GM12878 (cell line): ENCODE data around the gene SLC6A3. TPM values are rescaled to one million over a fixed set of nuclear protein-coding genes. Genes with fewer than 3 reads are reported as not detected.

Source experiments
- ATAC-seq: fragments of 200-7000 bp; cut with Tn5 transposase; 3 replicates; pipeline ENCODE4 v1.9.1; 2020; ENCODE audit warnings: mild to moderate bottlenecking, moderate library complexity
- BruUV-seq: library from RNA; stranded (reverse); fragments of 400-500 nt; replicated peaks from 2 replicates; lab custom pipeline; 2021; lab: Mats Ljungman, UMichigan
- CTCF ChIA-PET: fragments of 300-600 bp; sonication (Branson Sonifier 250); formaldehyde crosslinking; extraction: SDS; loops from one replicate; lab custom pipeline; 2021; ENCODE audit warnings: inconsistent platforms; lab: Yijun Ruan, JAX
- POLR2A ChIA-PET: fragments of 350-600 bp; formaldehyde crosslinking; extraction: SDS; loops from one replicate; lab custom pipeline; 2021; ENCODE audit warnings: inconsistent platforms; lab: Charles Lee
- RAD21 ChIA-PET: fragments of 300-600 bp; sonication (Branson Sonifier 250); formaldehyde crosslinking; loops from one replicate; lab custom pipeline; 2023; ENCODE audit warnings: antibody characterized with exemption; ENCODE audit not compliant: unreplicated experiment; lab: Charles Lee
- SMC1A ChIA-PET: fragments of 300-600 bp; sonication (Branson Sonifier 250); formaldehyde crosslinking; loops from one replicate; lab custom pipeline; 2023; ENCODE audit not compliant: unreplicated experiment, uncharacterized antibody; lab: Charles Lee
- DNase-seq: peaks from one replicate; pipeline ENCODE4 v3.0.0-alpha.2; 2011; ENCODE audit warnings: low read depth, low spot score
- FAIRE-seq: peaks from 3 replicates; lab custom pipeline; 2011; peaks lifted over from hg19 to GRCh38; lab: Jason Lieb, UNC
- H2AFZ ChIP-seq: 2 replicates; pipeline ENCODE4 v1.6.0; 2011; ENCODE audit warnings: low read depth, low read length, control low read depth; ENCODE audit not compliant: control insufficient read depth
- H3K27ac ChIP-seq: 2 replicates; pipeline ENCODE4 v1.5.1; 2011; ENCODE audit warnings: control low read depth; ENCODE audit not compliant: control insufficient read depth, insufficient read depth
- H3K27me3 ChIP-seq, 2 experiments: replicated peaks in 1 of 2; 2 replicates each; pipeline versions ENCODE4 v1.6.0 to v1.6.1; 2011; ENCODE audit warnings: low read length in 1 of 2; ENCODE audit not compliant: control insufficient read depth in 2 of 2, insufficient read depth in 2 of 2
- H3K36me3 ChIP-seq, 2 experiments: 2 replicates each; pipeline ENCODE4 v1.5.1; 2011; ENCODE audit warnings: low read length in 1 of 2; ENCODE audit not compliant: control insufficient read depth in 2 of 2, insufficient read depth in 2 of 2
- H3K4me1 ChIP-seq: 2 replicates; pipeline ENCODE4 v1.6.1; 2011; ENCODE audit warnings: mild to moderate bottlenecking, low read length, moderate library complexity, mixed read lengths; ENCODE audit not compliant: control insufficient read depth, insufficient read depth
- H3K4me2 ChIP-seq: 2 replicates; pipeline ENCODE4 v1.6.0; 2011; ENCODE audit warnings: control low read depth; ENCODE audit not compliant: control insufficient read depth, insufficient read depth
- H3K4me3 ChIP-seq: fragments of 200-600 bp; sonication (generic); 2 replicates; pipeline ENCODE4 v1.5.1; 2016
- H3K79me2 ChIP-seq: 2 replicates; pipeline ENCODE4 v1.6.0; 2011; ENCODE audit warnings: low read length; ENCODE audit not compliant: control insufficient read depth, insufficient read depth
- H3K9ac ChIP-seq: 2 replicates; pipeline ENCODE4 v1.8.0; 2011; ENCODE audit warnings: low read length, control low read depth, mixed read lengths; ENCODE audit not compliant: control insufficient read depth, insufficient read depth
- H3K9me3 ChIP-seq: replicated peaks from 3 replicates; pipeline ENCODE4 v1.5.1; 2011; ENCODE audit warnings: mild to moderate bottlenecking, low read length; ENCODE audit not compliant: control insufficient read depth, insufficient read depth
- H4K20me1 ChIP-seq: 2 replicates; pipeline ENCODE4 v1.6.0; 2011; ENCODE audit not compliant: control insufficient read depth, insufficient read depth
- MTA3 ChIP-seq: IDR thresholded peaks from 2 replicates; pipeline ENCODE4 v1.6.1; 2012; ENCODE audit warnings: low read length, inconsistent platforms, borderline replicate concordance
- POLR2A ChIP-seq: IDR thresholded peaks from 2 replicates; pipeline ENCODE4 v1.6.1; 2011; ENCODE audit warnings: low read depth, mild to moderate bottlenecking, low read length
- RB1 ChIP-seq: fragments of 450-650 bp; formaldehyde crosslinking; IDR thresholded peaks from 2 replicates; pipeline ENCODE4 v1.6.1; 2017; ENCODE audit warnings: mild to moderate bottlenecking, borderline replicate concordance
- WGBS: methylation state at CpG from one replicate; pipeline ENCODE4 v1.1.6; 2016; ENCODE audit warnings: low lambda C conversion rate; ENCODE audit not compliant: insufficient replicate concordance, insufficient coverage; ENCODE audit errors: missing lambda C conversion rate; 5-methylcytosine and 5-hydroxymethylcytosine counted together
- in situ Hi-C: fragments of 300-500 bp; cut with MboI; formaldehyde crosslinking; loops from 9 replicates; pipeline ENCODE4 v1.14.3; 2018; ENCODE audit warnings: mixed read lengths
- intact Hi-C: fragments of 100-400 bp; cut with micrococcal nuclease; formaldehyde crosslinking; loops from one replicate; pipeline ENCODE4 v1.14.2; 2022; ENCODE audit not compliant: unreplicated experiment
- polyA plus RNA-seq, 11 experiments: library from polyadenylated mRNA; depleted of rRNA in 4 of 11; unstranded in 6 of 11; stranded (reverse) in 5 of 11; fragments of >200 nt; fragmentation: Nextera tagmentation in 4 of 11; fragmentation: Illumina TruSeq in 1 of 11; extraction: Ambion mirVana in 4 of 11; extraction: Trizol in 1 of 11; gene quantifications; 1 replicate in 1 of 11; 2 replicates in 10 of 11; pipeline versions ENCODE4 v1.2.1 to v1.2.3, GENCODE V29; 2011 to 2016; ENCODE audit warnings: inconsistent platforms in 2 of 11, missing spikeins in 2 of 11, low read depth in 1 of 11
- total RNA-seq, 4 experiments: library from RNA; depleted of rRNA in 3 of 4; stranded (reverse); fragments of >200 nt in 3 of 4; fragmentation: Illumina TruSeq in 1 of 4; extraction: Trizol in 1 of 4; gene quantifications; 2 replicates each; pipeline versions ENCODE4 v1.2.1 to v1.2.3, GENCODE V29; 2013 to 2021
- TF ChIP-seq, protein P1 (sequence below): fragments of 150-350 bp; IDR thresholded peaks from 2 replicates; pipeline ENCODE4 v1.6.1; 2016; ENCODE audit warnings: low read depth, low read length

SLC6A3 gene
- total and polyA plus RNA-seq, 10 of the 15 experiments (the other 5 are each of a cell fraction or from before 2014, with no cell fraction given): 0.01 TPM; not detected in 9

DNA sequence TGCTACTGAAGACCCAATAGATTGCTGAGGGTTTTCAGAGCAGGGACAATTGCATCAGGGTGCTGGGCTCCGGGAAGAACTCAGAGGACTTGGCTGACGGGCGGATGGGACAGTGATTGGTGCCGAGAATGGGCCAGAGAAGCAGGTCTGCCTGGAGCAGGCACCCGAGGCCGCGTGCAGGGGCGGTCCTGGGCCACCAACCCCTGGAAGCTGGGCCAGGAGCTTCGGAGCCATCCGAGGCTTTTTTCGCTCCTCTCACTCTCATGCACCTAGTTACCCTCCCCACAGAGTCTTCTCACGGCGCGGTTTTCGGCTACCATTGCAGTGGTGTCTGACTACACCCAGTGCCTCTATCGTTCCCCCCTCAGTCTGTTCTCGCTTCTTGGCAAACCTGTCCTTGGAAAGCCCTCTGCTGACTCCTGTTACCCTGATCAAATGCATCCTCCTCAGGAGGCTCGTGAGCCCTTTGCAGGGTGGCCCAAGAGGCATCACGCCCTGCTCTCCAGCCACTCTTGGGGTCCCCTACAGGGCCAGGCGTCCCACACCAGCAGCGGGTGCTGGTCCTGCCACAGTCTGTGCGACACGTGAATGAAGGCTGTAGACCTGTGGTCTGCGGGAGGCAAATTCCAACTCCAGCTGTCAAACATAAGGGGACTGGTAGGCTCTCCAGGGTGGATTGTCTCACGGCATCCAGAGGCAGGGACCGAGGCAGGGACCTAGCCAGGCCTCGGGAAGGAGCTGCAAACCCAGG is 99.2 kb downstream of the SLC6A3 start:
- no TSS peak for BruUV-seq
- Histone ChIP-seq H3K36me3 (peaks cover 6 to 8% of the 10 kb centered on the region in 2 experiments; a peak in 3 of 4 replicates), H2AFZ (no peak overlapping the region), H3K79me2 (peaks cover 19% of the 10 kb centered on the region), H3K9me3 (no peaks in the 10 kb centered on the region), H3K4me1 (peaks cover 28% of the 10 kb centered on the region), H4K20me1 (no peaks in the 10 kb centered on the region), H3K9ac (peak overlapping the region; percentile 85), H3K4me2 (peak overlapping the region; percentile 97), H3K27me3 (no peaks in the 10 kb centered on the region)
- FAIRE-seq (no peak), ATAC-seq (no peak), DNase-seq (no peak)
- CTCF ChIA-PET: no interaction called here
- intact Hi-C loops: loop anchor here (5.0 to 10.0 kb wide), 2 partner anchors 149 to 179 kb away; no protein-coding TSS in a partner anchor
- TF ChIP-seq POLR2A: 0 out of 2 replicates have a peak, but pooled peaks have one; percentile 12
- no peak for TF ChIP-seq RB1
- TF ChIP-seq MTA3: no peak
- TF ChIP-seq, protein P1, sequence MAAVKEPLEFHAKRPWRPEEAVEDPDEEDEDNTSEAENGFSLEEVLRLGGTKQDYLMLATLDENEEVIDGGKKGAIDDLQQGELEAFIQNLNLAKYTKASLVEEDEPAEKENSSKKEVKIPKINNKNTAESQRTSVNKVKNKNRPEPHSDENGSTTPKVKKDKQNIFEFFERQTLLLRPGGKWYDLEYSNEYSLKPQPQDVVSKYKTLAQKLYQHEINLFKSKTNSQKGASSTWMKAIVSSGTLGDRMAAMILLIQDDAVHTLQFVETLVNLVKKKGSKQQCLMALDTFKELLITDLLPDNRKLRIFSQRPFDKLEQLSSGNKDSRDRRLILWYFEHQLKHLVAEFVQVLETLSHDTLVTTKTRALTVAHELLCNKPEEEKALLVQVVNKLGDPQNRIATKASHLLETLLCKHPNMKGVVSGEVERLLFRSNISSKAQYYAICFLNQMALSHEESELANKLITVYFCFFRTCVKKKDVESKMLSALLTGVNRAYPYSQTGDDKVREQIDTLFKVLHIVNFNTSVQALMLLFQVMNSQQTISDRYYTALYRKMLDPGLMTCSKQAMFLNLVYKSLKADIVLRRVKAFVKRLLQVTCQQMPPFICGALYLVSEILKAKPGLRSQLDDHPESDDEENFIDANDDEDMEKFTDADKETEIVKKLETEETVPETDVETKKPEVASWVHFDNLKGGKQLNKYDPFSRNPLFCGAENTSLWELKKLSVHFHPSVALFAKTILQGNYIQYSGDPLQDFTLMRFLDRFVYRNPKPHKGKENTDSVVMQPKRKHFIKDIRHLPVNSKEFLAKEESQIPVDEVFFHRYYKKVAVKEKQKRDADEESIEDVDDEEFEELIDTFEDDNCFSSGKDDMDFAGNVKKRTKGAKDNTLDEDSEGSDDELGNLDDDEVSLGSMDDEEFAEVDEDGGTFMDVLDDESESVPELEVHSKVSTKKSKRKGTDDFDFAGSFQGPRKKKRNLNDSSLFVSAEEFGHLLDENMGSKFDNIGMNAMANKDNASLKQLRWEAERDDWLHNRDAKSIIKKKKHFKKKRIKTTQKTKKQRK: no peak
- TF ChIP-seq, all 136 proteins: peak for 1
- WGBS: 84% methylated on average over 26 of the region's 27 CpGs
- ChIA-PET RAD21 (no interaction called here), SMC1A (interaction anchor here (1.5 kb wide), 1 partner anchor 30 kb away, joined by 6 read pairs; no protein-coding TSS in a partner anchor), POLR2A (no interaction called here)
- in situ Hi-C loops: no loop called here
- H3K27ac ChIP-seq: no peak overlapping the region; the same call in 1 of the 2 replicates
- H3K4me3 ChIP-seq: peak overlapping the region; percentile 98
